ENCODE measurements around the gene LRTM2.

The LRTM2 gene

DNA sequence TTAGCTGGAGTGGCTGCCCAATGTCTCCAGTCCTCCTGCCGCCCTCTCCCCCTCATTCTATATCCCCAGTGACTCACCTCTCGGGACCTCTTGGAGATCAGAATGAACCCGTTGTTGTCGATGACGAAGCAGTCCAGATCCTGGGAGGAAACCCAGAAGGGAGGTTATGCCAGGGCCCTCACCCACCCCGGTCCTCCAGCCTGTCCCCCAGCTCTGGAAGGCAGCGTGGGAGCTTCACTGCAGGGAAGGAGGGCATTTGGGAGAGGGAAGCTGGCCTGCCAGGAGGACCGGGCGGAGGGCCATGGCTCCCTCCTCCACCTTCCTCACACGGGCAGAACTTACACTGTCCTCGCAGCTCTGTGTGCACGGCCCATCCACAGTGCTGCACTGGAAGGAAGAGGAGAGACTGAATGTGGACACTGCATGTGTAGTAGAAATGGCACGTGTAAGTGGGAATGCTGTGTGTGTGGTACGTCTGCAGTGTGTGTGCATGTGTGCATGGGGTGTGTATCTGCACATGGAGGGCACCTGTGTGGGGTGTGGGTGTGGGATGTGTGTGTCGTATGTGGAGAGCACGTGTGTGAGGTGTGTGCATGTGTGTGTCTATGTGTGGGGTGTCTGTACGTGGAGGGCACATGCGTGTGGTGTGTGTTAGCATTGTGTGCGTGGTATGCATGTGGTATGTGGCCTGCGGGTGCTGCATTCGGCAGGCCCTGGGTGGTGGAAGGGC lies 10.0 kb upstream of the LRTM2 start:
- Histone ChIP-seq H3K9ac (no peak overlapping the region), H3K27ac (no peak overlapping the region), H3K79me2 (ENCODE audit: insufficient read depth, low read depth) (no peaks in the 10 kb centered on the region), H3K4me2 (no peak overlapping the region), H3K27me3 (ENCODE audit: insufficient read depth, low read depth) (peaks cover 45% of the 10 kb centered on the region), H3K36me3 (ENCODE audit: insufficient read depth) (no peaks in the 10 kb centered on the region), H2AFZ (ENCODE audit: low read depth) (no peak overlapping the region), H4K20me1 (ENCODE audit: insufficient read depth) (no peaks in the 10 kb centered on the region), H3K4me1 (ENCODE audit: low read depth, poor library complexity, severe bottlenecking) (no peaks in the 10 kb centered on the region), H3K4me3 (IDR thresholded peaks at IDR 0.05; ENCODE audit: insufficient read depth, low read depth, low read length) (no peak overlapping the region)
- TF ChIP-seq, protein P1, sequence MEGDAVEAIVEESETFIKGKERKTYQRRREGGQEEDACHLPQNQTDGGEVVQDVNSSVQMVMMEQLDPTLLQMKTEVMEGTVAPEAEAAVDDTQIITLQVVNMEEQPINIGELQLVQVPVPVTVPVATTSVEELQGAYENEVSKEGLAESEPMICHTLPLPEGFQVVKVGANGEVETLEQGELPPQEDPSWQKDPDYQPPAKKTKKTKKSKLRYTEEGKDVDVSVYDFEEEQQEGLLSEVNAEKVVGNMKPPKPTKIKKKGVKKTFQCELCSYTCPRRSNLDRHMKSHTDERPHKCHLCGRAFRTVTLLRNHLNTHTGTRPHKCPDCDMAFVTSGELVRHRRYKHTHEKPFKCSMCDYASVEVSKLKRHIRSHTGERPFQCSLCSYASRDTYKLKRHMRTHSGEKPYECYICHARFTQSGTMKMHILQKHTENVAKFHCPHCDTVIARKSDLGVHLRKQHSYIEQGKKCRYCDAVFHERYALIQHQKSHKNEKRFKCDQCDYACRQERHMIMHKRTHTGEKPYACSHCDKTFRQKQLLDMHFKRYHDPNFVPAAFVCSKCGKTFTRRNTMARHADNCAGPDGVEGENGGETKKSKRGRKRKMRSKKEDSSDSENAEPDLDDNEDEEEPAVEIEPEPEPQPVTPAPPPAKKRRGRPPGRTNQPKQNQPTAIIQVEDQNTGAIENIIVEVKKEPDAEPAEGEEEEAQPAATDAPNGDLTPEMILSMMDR (conservative IDR thresholded peaks at IDR 0.05; ENCODE audit: low read depth, low read length): no peak

- Histone ChIP-seq H3K4me2 (no peak overlapping the region), H3K27me3 (ENCODE audit: insufficient read depth, low read depth) (peaks cover 51% of the 10 kb centered on the region), H4K20me1 (ENCODE audit: insufficient read depth) (no peaks in the 10 kb centered on the region), H3K36me3 (ENCODE audit: insufficient read depth) (no peaks in the 10 kb centered on the region), H3K9ac (no peak overlapping the region), H3K4me3 (IDR thresholded peaks at IDR 0.05; ENCODE audit: insufficient read depth, low read depth, low read length) (no peak overlapping the region), H3K27ac (no peak overlapping the region), H3K4me1 (ENCODE audit: low read depth, poor library complexity, severe bottlenecking) (no peaks in the 10 kb centered on the region), H2AFZ (ENCODE audit: low read depth) (no peak overlapping the region), H3K79me2 (ENCODE audit: insufficient read depth, low read depth) (no peaks in the 10 kb centered on the region)
- TF ChIP-seq, protein P1 (conservative IDR thresholded peaks at IDR 0.05; ENCODE audit: low read depth, low read length): no peak
Observed at GRCh38 chr12:1810931-1811280, 9.5 kb upstream of the LRTM2 start.

GRCh38 chr12:1811281-1811947 lies 9.0 kb upstream of the LRTM2 start:
- Histone ChIP-seq H3K4me2 (no peak overlapping the region), H3K9ac (no peak overlapping the region)

GRCh38 chr12:1811948-1812291 lies 8.4 kb upstream of the LRTM2 start:
- H3K4me3 ChIP-seq (IDR thresholded peaks at IDR 0.05; ENCODE audit: insufficient read depth, low read depth, low read length): no peak overlapping the region
- no peak overlapping the region for H2AFZ ChIP-seq (ENCODE audit: low read depth)
- H3K9ac ChIP-seq: no peak overlapping the region
- no peak overlapping the region for H3K27ac ChIP-seq
- no peak overlapping the region for H3K4me2 ChIP-seq
- peaks cover 59% of the 10 kb centered on the region for H3K27me3 ChIP-seq (ENCODE audit: insufficient read depth, low read depth)
- TF ChIP-seq, protein P1 (conservative IDR thresholded peaks at IDR 0.05; ENCODE audit: low read depth, low read length): no peak
- H3K79me2 ChIP-seq (ENCODE audit: insufficient read depth, low read depth): no peaks in the 10 kb centered on the region
- no peaks in the 10 kb centered on the region for H3K36me3 ChIP-seq (ENCODE audit: insufficient read depth)
- no peaks in the 10 kb centered on the region for H3K4me1 ChIP-seq (ENCODE audit: low read depth, poor library complexity, severe bottlenecking)
- H4K20me1 ChIP-seq (ENCODE audit: insufficient read depth): no peaks in the 10 kb centered on the region

More at GRCh38 chr12:1811281-1811947, 9.0 kb upstream of the LRTM2 start:
- Histone ChIP-seq H2AFZ (ENCODE audit: low read depth) (no peak overlapping the region), H3K79me2 (ENCODE audit: insufficient read depth, low read depth) (no peaks in the 10 kb centered on the region), H3K4me1 (ENCODE audit: low read depth, poor library complexity, severe bottlenecking) (no peaks in the 10 kb centered on the region), H3K36me3 (ENCODE audit: insufficient read depth) (no peaks in the 10 kb centered on the region), H3K27ac (no peak overlapping the region), H3K4me3 (IDR thresholded peaks at IDR 0.05; ENCODE audit: insufficient read depth, low read depth, low read length) (no peak overlapping the region), H3K27me3 (ENCODE audit: insufficient read depth, low read depth) (peaks cover 54% of the 10 kb centered on the region), H4K20me1 (ENCODE audit: insufficient read depth) (no peaks in the 10 kb centered on the region)
- TF ChIP-seq, protein P1 (conservative IDR thresholded peaks at IDR 0.05; ENCODE audit: low read depth, low read length): no peak
